Nephron progenitor cell (in vitro differentiated cells): ENCODE measurements around the gene FAM131C.
"Not testable (repeated sequence)": the region's sequence is repeated elsewhere in the genome, so short reads cannot be mapped to it uniquely, and the experiment has no call there.

Experiments
- DNase-seq: peaks from one replicate; pipeline ENCODE4 v3.0.0; 2021
- H3K27ac Mint-ChIP-seq: 2 replicates; pipeline ENCODE4 v1.8.0; 2021; ENCODE audit warnings: mild to moderate bottlenecking, moderate library complexity, mixed read lengths
- H3K27me3 Mint-ChIP-seq: 2 replicates; pipeline ENCODE4 v1.8.0; 2021; ENCODE audit warnings: mild to moderate bottlenecking, low read depth, mixed read lengths; ENCODE audit not compliant: poor library complexity
- H3K36me3 Mint-ChIP-seq: 2 replicates; pipeline ENCODE4 v1.8.0; 2021; ENCODE audit warnings: low read depth, mixed read lengths
- H3K4me1 Mint-ChIP-seq: 2 replicates; pipeline ENCODE4 v1.8.0; 2021; ENCODE audit warnings: mixed read lengths
- H3K4me3 Mint-ChIP-seq: 2 replicates; pipeline ENCODE4 v1.8.0; 2021; ENCODE audit warnings: mild to moderate bottlenecking, moderate library complexity, mixed read lengths
- H3K9me3 Mint-ChIP-seq: 2 replicates; pipeline ENCODE4 v1.8.0; 2021; ENCODE audit warnings: mild to moderate bottlenecking, moderate library complexity, mixed read lengths
- TF ChIP-seq, protein P1 (sequence below): fragments of 200-600 bp; sonication (generic); IDR thresholded peaks from 2 replicates; pipeline ENCODE4 v1.5.0; 2021; ENCODE audit warnings: antibody characterized with exemption

Gene FAM131C

DNA sequence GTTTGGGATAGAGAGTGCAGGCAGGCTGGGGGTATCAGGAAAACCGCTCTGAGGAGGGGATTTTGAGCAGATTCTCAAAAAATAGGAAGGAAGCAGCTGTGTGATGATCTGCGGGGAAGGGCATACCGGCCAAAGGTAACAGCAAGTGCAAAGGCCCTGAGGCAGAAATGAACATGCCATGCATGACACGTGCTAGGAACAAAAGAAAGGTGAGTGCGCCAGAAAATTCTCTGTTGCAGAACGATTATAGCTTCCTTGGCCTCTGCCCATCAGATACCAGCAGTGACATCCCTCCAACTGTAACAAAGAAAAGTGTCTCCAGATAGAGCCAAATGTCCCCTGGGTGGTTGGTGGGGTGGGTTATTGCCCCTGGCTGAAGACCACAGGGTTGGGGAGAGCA lies 37.0 kb upstream of the FAM131C start:
- Mint-ChIP-seq H3K36me3 (no peaks in the 10 kb centered on the region), H3K27me3 (peaks cover 22% of the 10 kb centered on the region), H3K4me3 (no peak overlapping the region), H3K27ac (peak overlapping the region; percentile 6), H3K4me1 (peaks cover 38% of the 10 kb centered on the region), H3K9me3 (peaks cover 18% of the 10 kb centered on the region)
- no peak for DNase-seq
- TF ChIP-seq, protein P1, sequence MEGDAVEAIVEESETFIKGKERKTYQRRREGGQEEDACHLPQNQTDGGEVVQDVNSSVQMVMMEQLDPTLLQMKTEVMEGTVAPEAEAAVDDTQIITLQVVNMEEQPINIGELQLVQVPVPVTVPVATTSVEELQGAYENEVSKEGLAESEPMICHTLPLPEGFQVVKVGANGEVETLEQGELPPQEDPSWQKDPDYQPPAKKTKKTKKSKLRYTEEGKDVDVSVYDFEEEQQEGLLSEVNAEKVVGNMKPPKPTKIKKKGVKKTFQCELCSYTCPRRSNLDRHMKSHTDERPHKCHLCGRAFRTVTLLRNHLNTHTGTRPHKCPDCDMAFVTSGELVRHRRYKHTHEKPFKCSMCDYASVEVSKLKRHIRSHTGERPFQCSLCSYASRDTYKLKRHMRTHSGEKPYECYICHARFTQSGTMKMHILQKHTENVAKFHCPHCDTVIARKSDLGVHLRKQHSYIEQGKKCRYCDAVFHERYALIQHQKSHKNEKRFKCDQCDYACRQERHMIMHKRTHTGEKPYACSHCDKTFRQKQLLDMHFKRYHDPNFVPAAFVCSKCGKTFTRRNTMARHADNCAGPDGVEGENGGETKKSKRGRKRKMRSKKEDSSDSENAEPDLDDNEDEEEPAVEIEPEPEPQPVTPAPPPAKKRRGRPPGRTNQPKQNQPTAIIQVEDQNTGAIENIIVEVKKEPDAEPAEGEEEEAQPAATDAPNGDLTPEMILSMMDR: no peak

DNA sequence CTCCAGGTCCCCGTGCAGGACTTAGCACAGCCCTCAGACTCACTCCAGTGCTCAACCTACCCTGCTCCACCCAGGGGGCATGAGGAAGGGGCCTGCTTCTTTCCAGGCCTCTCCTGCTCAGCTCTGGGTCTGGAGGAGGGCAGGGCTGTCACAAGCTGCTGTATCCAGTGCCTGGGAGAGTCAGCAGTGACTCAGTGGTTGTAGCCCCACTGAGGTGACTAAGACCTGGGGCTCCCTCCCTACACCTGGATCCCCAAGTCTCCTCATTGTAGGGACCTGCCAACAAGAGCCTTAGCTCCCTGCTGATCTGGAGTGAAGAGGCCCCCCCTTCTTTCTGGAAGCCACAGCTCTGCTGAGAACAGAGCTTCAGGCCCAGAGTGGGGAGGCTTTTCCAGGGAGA lies 36.1 kb upstream of the FAM131C start:
- no peak for DNase-seq
- H3K9me3 Mint-ChIP-seq: peaks cover 18% of the 10 kb centered on the region
- no peaks in the 10 kb centered on the region for H3K36me3 Mint-ChIP-seq
- H3K27ac Mint-ChIP-seq: no peak overlapping the region
- TF ChIP-seq, protein P1: no peak
- H3K27me3 Mint-ChIP-seq: peaks cover 22% of the 10 kb centered on the region
- no peak overlapping the region for H3K4me3 Mint-ChIP-seq
- H3K4me1 Mint-ChIP-seq: peaks cover 38% of the 10 kb centered on the region

DNA sequence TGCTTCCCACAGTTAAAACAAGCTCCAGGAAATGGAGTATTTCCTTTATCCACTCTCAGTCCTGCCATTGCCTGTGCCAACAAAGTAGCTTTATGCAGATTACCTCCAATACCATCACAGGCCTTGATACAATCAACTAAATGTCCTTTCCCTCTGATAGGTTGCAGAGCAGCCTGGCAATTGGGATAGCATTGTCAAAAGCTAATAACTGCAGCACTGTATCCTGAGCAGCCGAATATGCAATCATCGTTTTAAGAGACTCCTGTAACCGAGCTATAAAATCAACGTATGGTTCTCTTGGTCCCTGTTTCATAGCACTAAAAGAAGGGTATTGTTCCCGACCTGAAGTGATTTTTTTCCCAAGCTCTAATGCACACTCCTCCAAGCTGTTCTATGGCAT lies 33.6 kb upstream of the FAM131C start:
- not testable (repeated sequence) for H3K27ac Mint-ChIP-seq, H3K4me3 Mint-ChIP-seq, H3K36me3 Mint-ChIP-seq, DNase-seq
- Mint-ChIP-seq H3K4me1 (peaks cover 22% of the 10 kb centered on the region), H3K9me3 (peaks cover 41% of the 10 kb centered on the region), H3K27me3 (peaks cover 22% of the 10 kb centered on the region)

DNA sequence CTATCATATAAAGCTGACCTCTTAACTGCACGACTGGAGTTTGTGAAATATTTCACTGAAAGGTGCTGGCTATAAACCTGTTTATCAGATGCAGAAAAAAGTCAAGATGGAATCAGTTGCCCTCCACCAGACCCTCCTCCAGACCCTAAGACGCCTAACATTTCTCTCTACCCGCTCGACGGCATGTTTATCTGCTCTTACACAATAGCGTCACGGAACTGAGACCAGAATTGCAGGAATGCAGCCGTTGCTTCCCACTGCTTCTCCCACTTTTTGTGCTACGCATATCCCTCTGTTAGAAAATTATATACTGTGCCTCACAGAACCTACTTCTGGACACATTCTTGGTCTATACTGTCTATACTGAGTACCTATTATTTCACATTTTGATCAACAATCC lies 28.2 kb upstream of the FAM131C start:
- Mint-ChIP-seq H3K27me3 (peaks cover 4% of the 10 kb centered on the region), H3K27ac (no peak overlapping the region), H3K36me3 (no peaks in the 10 kb centered on the region), H3K4me3 (no peak overlapping the region), H3K4me1 (peaks cover 14% of the 10 kb centered on the region), H3K9me3 (peaks cover 34% of the 10 kb centered on the region)
- no peak for DNase-seq
- TF ChIP-seq, protein P1: no peak

DNA sequence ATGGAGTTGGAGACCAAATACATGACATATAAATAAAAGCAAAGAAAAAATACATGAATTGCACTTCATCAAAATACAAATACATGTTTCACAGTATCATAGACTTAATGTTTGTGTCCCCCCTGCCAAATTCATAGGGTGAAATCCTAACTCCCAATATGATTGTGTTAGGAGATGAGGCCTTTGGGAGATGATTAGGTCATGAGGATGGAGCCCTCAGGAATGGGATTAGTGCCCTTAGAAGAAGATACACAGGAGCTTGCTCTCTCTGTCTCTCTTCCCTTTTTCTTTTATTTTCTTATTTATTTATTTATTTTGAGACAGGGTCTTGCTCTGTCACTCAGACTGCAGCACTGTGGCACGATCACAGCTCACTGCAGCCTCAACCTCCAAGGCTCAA lies 26.0 kb upstream of the FAM131C start:
- Mint-ChIP-seq H3K36me3 (no peaks in the 10 kb centered on the region), H3K4me3 (no peak overlapping the region), H3K27ac (no peak overlapping the region), H3K9me3 (peaks cover 33% of the 10 kb centered on the region), H3K27me3 (peaks cover 18% of the 10 kb centered on the region), H3K4me1 (peaks cover 24% of the 10 kb centered on the region)
- no peak for DNase-seq
- TF ChIP-seq, protein P1: no peak

DNA sequence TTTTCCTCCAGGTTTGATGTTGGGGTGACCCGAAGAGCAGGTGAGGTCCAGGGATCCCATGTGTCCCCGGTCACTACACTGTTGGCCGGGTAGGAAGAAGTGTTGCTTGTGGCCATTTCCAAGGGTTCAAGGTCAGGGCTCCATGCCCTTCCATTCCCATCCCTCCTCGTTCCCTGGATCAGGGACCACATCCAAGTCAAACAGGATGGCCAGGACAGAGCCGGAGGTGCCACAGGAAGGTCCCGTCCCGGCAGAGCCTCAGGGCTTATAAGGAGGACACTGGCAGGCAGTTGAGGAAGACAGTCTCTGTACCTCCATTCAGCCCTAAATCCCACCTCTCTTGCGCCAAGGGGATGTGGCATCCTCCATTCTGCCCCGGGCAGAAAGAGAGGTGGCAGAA lies 22.0 kb upstream of the FAM131C start:
- no peak overlapping the region for H3K27ac Mint-ChIP-seq
- no peak for DNase-seq
- peaks cover 21% of the 10 kb centered on the region for H3K27me3 Mint-ChIP-seq
- peaks cover 10% of the 10 kb centered on the region for H3K9me3 Mint-ChIP-seq
- no peak overlapping the region for H3K4me3 Mint-ChIP-seq
- H3K36me3 Mint-ChIP-seq: no peaks in the 10 kb centered on the region
- TF ChIP-seq, protein P1: no peak
- peaks cover 37% of the 10 kb centered on the region for H3K4me1 Mint-ChIP-seq
